ENCODE data around the gene PDZD4. TPM values are rescaled to one million over a fixed set of nuclear protein-coding genes. Genes with fewer than 3 reads are reported as not detected.

PDZD4 gene
- total and polyA plus RNA-seq, 2 experiments from 2014 or later: 30.5 to 230 TPM

GRCh38 chrX:153853902-153854267 is 23.5 kb upstream of the PDZD4 start:
- Mint-ChIP-seq H3K27me3 (ENCODE audit: insufficient read depth, low read depth, poor library complexity) (peaks cover 11% of the 10 kb centered on the region), H3K9me3 (no peaks in the 10 kb centered on the region; the same call in 2 of the 3 replicates), H3K4me3 (no peak overlapping the region), H3K27ac (no peak overlapping the region), H3K36me3 (ENCODE audit: low read depth) (no peaks in the 10 kb centered on the region), H3K4me1 (peaks cover 24% of the 10 kb centered on the region)
- Histone ChIP-seq H3K4me2 (no peak overlapping the region), H3K79me2 (replicated peaks; ENCODE audit: insufficient read depth) (no peaks in the 10 kb centered on the region), H3K27me3 (ENCODE audit: insufficient read depth) (no peaks in the 10 kb centered on the region), H3K27ac (ENCODE audit: low read depth) (no peak overlapping the region), H3F3A (replicated peaks; ENCODE audit: low read depth) (no peaks in the 10 kb centered on the region), H3K36me3 (ENCODE audit: insufficient read depth) (no peaks in the 10 kb centered on the region), H3K4me1 (ENCODE audit: insufficient read depth) (peaks cover 10% of the 10 kb centered on the region), H3K9me2 (ENCODE audit: insufficient read depth) (no peaks in the 10 kb centered on the region), H3K4me3 (no peak overlapping the region), H2AFZ (no peak overlapping the region), H4K20me1 (replicated peaks; ENCODE audit: insufficient read depth) (no peaks in the 10 kb centered on the region)
- DNase-seq (ENCODE audit: low spot score): no peak
- ATAC-seq: no peak
- TF ChIP-seq POLR2AphosphoS5 (IDR thresholded peaks at IDR 0.05; ENCODE audit: low read depth) (no peak), STAT1 (IDR thresholded peaks at IDR 0.05; ENCODE audit: unreplicated experiment) (no peak), REST (IDR thresholded peaks at IDR 0.05; ENCODE audit: unreplicated experiment) (no peak), ZNF331 (CRISPR knock-in tag; IDR thresholded peaks at IDR 0.05; ENCODE audit: low read depth) (no peak)

GRCh38 chrX:153853180-153853901 is 23.0 kb upstream of the PDZD4 start:
- H3K27ac Mint-ChIP-seq: no peak overlapping the region
- TF ChIP-seq CREB1 (CRISPR knock-in tag; IDR thresholded peaks at IDR 0.05; ENCODE audit: low read depth) (no peak), JUNB (IDR thresholded peaks at IDR 0.05; ENCODE audit: unreplicated experiment) (no peak), STAT1 (IDR thresholded peaks at IDR 0.05; ENCODE audit: unreplicated experiment) (no peak), ZNF462 (CRISPR knock-in tag; IDR thresholded peaks at IDR 0.05) (no peak), ETS1 (IDR thresholded peaks at IDR 0.05) (no peak)

More at GRCh38 chrX:153853180-153853901, 23.0 kb upstream of the PDZD4 start:
- no peaks in the 10 kb centered on the region for H3K27me3 ChIP-seq (ENCODE audit: insufficient read depth)
- H3K9me2 ChIP-seq (ENCODE audit: insufficient read depth): no peaks in the 10 kb centered on the region
- no peaks in the 10 kb centered on the region for H4K20me1 ChIP-seq (replicated peaks; ENCODE audit: insufficient read depth)
- DNase-seq (ENCODE audit: low spot score) (no peak), ATAC-seq (no peak)
- Mint-ChIP-seq H3K36me3 (ENCODE audit: low read depth) (no peaks in the 10 kb centered on the region), H3K27me3 (ENCODE audit: insufficient read depth, low read depth, poor library complexity) (peaks cover 12% of the 10 kb centered on the region), H3K4me3 (no peak overlapping the region), H3K4me1 (peaks cover 27% of the 10 kb centered on the region), H3K9me3 (no peaks in the 10 kb centered on the region; the same call in 2 of the 3 replicates)
- no peaks in the 10 kb centered on the region for H3K79me2 ChIP-seq (replicated peaks; ENCODE audit: insufficient read depth)
- H3K27ac ChIP-seq (ENCODE audit: low read depth): no peak overlapping the region
- no peaks in the 10 kb centered on the region for H3K36me3 ChIP-seq (ENCODE audit: insufficient read depth)
- no peaks in the 10 kb centered on the region for H3F3A ChIP-seq (replicated peaks; ENCODE audit: low read depth)
- no peak overlapping the region for H3K4me3 ChIP-seq
- H2AFZ ChIP-seq: no peak overlapping the region
- no peak overlapping the region for H3K4me2 ChIP-seq
- peaks cover 12% of the 10 kb centered on the region for H3K4me1 ChIP-seq (ENCODE audit: insufficient read depth)

Data from GM23338 (cell line).